Neural progenitor cell (in vitro differentiated cells): ENCODE data around the gene CCDC91.

Source experiments
- EZH2 ChIP-seq: fragments of 200-600 bp; sonication (generic); IDR thresholded peaks from 2 replicates; pipeline ENCODE4 v1.6.1; 2017; ENCODE audit warnings: antibody characterized with exemption, mild to moderate bottlenecking, moderate library complexity
- TF ChIP-seq, protein P1 (sequence below): fragments of 200-600 bp; sonication (generic); IDR thresholded peaks from 2 replicates; pipeline ENCODE4 v1.5.1; 2017; ENCODE audit warnings: antibody characterized with exemption, mild to moderate bottlenecking

DNA sequence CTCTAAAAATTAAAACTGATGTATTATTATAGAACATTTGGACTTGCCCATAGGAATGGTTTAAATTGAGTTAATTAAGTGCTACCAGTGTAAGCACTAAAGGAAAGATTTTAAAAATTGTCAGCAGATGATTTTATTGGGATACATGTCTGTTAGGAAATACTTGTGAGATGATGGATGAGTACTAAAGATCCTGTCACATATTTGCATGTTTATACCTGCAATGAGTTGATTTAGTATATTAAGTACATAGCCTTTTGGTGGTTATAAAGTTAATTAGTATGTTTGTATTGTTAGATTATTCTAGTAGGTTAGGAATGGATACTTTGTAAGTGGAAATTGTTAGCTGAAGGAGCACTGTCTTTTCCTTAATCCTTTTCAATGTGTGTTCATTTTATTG, 67.2 kb downstream of the CCDC91 start:
- TF ChIP-seq, protein P1, sequence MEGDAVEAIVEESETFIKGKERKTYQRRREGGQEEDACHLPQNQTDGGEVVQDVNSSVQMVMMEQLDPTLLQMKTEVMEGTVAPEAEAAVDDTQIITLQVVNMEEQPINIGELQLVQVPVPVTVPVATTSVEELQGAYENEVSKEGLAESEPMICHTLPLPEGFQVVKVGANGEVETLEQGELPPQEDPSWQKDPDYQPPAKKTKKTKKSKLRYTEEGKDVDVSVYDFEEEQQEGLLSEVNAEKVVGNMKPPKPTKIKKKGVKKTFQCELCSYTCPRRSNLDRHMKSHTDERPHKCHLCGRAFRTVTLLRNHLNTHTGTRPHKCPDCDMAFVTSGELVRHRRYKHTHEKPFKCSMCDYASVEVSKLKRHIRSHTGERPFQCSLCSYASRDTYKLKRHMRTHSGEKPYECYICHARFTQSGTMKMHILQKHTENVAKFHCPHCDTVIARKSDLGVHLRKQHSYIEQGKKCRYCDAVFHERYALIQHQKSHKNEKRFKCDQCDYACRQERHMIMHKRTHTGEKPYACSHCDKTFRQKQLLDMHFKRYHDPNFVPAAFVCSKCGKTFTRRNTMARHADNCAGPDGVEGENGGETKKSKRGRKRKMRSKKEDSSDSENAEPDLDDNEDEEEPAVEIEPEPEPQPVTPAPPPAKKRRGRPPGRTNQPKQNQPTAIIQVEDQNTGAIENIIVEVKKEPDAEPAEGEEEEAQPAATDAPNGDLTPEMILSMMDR: no peak
- no peak for TF ChIP-seq EZH2
